ENCODE data around the gene ATOSB. TPM values are rescaled to one million over a fixed set of nuclear protein-coding genes. Genes with fewer than 3 reads are reported as not detected.

ATOSB gene
- polyA plus RNA-seq, 12 donors: 10.1 to 19.7 (median 11.2) TPM; not detected in 1

DNA sequence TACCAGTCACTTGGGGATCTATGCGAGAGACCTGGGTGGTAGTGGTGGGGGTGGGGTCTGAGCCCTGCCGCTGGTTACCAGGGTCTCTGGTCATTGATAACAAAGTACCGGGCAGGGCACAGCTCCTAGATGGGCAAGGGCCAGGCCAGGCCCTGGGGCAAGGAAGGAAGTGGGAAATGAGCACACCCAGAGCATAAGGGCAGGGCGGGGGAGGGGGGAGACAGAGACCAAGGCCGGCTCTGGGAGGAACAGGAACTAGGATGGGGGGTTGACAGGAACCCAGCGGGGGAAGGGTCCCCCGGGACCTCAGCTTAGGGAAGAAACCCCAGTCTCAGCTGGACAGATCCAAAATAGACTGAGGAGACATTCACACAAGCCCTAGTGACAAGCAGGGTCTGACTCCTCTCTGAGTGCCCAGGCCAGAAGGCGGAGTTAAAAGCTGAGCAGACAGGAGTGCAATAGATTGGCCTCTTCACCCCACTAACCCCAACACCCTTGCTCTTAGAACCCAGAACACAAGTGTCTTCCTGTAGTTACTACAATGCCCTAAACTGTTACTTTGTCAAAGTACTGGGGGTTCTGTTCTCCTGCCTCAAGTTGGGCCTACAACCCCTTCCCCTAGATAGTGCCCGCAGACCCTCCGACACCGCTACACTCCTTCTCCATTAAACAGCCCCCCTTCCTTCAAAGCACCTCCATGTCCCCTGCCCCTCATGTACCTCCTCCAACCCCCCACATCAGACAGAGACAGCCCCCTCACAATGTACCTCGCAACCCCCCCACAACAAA lies 628 bp downstream of the ATOSB start:
- peak; percentile 54 for DNase-seq

DNA sequence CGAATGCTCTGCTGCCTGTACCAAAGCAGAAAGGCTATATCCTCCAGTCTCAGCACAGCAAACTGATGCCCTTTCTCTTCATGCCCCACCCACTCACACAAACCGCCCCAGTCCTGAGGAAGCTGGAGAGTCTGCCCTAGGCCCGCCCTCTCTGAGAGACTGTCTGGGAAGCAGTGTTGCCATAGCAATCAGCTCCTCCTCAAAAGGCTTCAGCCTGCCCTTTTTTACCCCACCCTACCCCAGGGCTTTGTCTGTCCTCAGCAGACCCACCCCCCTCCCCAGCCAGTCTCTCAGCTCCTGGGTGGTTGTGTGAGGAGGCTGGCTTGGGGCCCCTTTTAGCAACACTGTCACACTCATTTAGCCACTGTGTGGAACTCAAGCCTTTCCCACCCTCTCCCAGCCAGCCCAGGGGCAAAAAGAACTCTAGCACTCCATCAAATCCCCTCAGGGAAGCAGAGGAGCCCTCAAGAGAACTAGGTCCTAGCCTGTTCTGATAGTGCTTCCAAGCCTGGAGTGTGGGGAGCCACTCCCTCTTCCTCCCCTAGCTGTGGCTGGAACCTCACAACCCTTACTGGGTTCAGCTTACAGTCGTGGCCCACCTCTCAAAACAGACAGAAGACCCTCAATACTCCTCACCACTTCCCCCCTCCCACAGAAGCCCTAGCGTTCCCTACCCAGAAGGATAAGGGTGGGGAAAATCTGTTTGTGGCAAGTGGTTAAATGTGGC lies 1.4 kb downstream of the ATOSB start:
- peak; percentile 81 for DNase-seq

DNA sequence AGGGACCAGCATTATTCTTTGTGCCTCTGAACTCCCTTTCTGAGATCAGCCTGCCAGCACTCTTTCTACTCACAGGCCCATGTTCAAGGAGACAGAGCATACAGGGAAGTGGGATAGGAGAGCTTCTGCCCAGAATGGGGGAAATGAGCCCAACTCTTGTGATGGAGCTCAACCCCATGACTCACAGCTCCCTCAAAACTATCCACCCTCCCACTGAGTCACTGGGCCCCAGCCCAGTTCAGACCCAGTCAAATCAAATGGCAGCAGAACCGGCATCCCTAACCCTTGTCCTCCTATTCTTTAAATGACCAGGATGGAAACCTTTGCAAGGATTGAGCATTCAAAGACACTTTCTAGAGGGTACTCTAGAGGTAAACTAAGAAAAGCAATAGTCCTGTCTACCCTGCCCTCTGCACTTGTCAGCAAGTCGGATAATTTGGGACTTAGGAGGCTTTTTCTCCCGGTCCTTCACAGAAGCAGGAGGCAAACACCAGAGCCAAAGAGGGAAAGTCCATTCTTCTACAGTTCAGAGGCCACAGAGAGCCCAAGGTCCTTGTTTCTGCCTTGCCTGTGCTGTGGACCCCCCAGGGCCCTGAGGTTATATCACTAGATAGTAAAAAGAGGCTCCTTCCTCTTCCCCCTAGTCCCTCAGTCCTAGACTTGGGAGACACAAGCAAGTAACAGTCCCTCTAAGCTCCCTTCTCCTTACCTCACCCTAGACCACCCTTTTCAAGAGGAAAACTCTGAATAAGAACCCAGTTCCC lies 3.2 kb downstream of the ATOSB start:
- DNase-seq: no peak

DNA sequence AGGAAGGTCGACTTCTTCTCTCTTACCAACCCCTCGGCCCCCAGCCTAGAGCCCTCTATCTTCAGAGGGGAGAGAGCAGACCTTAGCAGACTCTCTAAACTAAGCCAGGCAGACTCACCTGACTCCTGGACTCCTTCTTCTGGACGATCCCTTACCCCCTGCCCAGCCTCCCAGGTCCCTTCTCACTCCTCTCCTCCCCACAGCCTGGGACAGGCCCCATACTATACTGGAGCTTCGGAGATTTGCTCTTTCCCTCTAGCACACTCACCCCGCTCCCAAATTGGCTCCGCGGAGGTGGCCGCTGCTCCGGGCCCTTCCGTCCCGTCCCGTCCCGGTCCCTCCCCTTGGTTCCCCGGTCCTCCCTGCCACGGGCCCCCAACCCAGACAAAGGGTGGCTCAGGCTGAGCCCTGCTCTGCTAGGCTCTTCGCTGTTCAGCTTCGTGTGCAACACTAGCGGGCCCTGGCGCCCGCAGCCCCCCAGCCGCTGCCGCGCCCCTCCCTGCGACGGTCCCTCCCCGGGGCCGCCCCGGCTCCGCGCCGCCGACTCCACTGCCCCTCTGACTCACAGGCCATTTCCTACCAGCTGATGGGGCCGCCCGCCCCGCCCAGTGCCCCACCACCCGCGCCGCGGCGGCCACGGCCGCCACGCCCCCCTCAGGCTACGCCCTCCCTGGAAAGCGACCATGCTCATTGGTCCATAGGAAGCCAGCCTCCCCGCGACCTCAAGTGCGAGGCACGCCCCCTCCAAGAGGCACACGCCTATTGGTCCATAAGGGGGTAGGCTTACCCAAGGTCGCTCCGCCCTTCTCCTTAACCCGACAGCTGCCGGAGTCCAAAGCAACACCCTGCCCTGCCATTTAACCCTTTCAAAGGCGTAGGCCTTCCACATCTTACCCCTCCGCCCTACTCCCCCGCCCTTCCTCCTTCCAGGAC lies 4.4 kb downstream of the ATOSB start:
- DNase-seq: peak; percentile 97

DNA sequence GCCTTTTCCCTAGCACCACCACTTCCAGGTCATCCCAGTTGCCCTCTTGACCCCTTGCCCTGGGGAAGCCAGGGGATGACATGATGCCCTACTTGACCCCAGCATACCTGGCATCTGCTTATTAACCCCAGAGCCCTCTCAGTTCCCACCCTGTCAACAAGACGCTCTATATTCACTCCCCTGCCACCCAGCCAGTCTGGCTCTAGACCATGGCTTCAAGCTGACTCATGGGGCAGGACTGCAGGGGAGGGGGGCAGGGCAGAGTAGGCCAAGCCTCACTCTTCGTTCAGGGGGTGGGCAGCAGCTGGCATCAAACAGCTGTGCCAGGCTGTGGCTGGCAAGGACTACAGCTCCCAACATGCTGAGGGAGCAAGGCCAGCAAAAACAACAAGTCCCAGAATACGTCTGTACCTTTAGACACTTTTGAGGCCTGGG lies 5.3 kb downstream of the ATOSB start:
- no peak for DNase-seq

DNA sequence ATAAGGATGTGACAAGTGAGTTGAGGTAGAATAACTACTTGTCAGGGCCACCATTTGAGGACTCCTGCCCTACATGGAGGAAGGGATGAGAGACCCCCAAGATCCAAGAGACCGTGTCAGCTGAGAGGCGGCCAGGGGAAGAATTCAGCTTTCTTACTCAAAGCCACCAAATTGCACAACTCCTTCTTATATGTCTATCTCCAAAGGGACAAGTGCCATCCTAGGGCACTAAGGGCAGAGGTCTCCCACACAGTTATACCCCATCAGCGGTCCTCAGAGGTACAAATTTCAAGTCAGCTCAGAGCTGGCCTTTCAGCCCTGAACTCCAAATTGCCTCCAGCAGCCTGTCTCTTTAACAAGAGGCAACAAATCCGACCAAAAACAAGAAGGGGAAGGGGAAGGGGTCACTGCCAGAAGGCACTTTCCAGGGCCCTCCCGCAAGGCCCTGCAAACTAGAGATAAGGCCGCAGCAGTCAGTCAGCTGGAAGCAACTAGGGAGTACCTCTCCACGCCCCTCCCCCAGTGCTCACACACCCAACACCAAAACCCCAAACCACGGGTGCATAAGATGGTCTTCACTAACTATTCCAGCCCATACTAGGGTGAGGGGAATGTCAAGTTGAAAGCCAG lies 6.6 kb downstream of the ATOSB start:
- no peak for DNase-seq

DNA sequence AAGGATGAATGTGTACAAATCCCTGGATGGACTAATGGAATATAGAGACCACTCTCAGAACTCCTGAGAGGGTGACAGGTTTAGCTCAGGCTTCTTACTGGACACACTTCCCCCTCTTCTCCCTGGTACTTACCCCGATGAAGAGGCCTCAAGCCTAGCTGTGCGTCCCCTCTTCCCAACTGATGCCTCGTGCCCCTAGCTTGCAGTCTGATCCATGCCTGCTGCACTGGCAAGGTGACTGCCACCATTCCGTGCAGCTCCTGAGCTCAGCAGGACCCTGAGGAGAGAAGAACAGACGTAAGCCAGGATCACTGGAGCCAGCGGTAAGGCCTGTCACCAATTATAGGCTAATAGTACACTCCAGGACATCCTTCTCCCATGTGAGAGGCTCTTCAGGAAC lies 7.2 kb downstream of the ATOSB start:
- DNase-seq: no peak

DNA sequence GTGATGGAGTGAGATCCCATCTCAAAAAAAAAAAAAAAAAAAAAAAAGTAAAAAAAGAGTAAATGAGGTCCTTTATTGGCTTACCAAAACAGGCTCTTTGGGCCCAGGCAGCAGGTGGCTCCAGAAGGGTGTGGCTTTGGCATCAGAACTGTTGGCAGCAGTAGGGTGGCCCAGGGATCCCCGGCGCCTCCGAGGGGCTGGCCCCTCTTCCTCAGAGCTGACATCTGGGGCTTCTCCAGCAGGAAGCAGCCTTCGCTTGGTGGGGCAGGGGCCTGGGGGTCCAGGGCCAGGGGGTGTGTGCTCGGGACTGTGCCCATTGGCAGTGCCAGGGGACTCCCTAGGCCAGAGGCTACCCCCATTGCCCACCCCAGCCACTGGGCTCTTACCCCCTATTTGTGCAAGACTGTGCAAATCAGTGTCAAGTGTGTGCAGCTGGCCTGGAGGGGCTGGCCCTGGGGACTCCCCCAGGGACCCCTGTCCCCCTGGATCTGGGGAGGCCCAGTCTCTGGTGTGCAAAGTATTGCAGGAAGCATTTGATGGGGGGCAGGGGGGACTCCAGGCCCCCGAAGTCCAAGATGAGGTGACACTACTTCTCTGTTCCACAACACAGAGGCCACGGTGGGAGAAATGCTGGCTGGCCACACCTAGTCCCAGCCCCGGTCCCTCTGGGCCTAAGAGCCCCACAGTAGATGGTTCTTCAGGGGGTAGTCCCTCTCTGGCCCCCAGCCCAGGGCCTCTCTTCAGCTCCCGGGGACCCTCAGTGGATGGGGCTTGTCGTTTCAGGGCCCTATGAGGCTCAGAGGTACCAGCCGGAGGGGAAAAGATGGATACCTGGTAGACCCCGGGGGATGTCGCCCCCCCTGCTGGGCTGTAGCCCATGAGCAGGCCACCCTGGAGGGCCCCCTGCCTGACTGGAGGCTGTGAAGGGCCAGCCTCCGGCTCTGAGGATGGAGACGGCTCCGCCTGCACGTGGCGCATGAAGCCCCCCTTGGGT lies 8.1 kb downstream of the ATOSB start:
- DNase-seq: no peak

DNA sequence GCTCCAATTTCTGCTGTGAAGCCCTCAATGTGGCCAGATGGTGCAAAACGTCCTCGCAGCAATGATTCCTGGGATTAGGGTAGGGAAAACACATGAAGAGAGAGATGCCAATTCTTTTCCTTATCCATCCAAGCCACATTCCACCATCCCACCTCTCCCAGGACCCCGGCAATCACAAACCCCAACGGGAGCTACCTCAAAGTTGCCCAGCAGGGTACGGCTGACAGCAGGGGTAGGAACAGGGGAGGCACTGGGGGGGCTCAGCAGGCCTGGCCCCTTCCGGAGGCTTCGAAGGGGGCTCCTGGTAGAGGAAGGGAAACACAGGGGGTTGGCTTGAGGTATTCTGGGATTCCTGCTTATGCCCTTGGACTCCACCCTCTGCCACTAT lies 9.3 kb downstream of the ATOSB start:
- no peak for DNase-seq

DNA sequence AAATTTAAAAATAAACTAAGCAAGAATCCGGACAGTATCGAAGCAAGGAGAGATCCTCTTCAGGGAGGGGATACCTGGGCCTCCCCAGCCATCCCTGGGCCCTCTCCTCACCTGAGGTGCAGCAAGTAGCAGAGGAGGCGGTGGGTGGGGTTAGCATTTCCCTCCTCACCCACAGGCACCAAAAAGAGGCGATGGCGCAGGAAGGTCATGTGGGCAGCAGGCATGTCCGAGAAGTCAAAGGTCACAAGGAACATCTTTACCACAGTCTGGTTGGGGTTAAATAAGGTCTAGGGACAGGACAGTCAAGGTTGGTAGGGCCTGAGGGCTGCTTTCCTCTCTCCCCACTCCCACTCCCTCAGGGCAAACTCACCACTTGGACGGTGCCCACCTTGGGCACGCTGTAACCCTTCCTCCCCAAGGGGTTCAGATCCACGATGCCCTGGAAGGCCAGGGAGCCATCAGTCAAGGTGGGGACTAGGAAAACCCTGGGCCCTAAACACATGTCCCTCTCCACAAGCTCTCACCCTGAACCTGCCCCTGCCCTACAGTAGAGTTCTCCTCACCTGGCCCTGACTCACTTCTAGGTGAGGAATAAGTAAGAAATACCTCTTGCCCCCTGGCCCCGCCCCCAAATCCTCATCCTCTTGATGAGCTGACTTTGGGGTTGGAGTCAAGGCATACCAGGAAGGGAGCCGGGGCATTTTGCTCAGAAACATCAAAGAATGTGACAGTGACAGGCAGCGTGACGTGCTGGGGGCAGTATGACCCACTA lies 9.9 kb downstream of the ATOSB start:
- no peak for DNase-seq

DNA sequence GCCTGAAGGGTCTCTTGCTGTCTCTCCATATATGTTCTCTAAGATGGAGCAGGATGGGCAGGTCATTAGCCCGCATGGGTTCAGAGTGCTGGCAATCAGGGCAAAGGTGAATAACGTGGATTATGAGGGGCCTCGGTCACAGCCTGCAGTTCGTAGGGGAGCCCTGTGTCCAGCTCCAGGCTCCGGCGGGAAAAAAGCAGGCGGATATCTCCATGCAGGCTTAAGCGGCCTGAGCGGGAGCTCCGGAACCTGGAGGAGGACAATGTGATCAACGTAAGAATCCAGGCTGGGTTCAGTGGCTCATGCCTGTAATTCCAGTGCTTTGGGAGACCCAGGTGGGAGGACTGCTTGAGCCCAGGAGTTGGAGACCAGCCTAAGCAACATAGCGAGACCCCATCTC lies 10.5 kb downstream of the ATOSB start:
- DNase-seq: no peak

DNA sequence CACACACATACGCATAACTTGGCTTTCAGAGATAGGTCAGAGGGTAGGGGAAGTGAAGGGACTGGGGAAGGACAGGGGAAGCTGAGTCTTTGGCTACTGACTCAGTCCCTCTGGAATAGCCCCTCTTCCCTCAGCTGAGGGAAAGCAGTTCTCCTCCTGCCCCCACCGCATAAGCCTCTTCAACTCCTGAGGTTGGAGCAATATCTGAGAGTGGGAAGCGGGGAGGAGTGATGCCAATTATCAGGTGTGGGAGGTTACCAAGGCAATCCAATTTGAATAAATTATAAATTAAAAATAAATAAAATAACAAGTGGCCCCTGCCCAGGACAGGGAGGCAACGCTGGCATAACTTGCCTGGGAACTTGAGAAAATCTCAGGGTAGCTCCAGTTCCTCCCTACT lies 11.1 kb downstream of the ATOSB start:
- DNase-seq: no peak

DNA sequence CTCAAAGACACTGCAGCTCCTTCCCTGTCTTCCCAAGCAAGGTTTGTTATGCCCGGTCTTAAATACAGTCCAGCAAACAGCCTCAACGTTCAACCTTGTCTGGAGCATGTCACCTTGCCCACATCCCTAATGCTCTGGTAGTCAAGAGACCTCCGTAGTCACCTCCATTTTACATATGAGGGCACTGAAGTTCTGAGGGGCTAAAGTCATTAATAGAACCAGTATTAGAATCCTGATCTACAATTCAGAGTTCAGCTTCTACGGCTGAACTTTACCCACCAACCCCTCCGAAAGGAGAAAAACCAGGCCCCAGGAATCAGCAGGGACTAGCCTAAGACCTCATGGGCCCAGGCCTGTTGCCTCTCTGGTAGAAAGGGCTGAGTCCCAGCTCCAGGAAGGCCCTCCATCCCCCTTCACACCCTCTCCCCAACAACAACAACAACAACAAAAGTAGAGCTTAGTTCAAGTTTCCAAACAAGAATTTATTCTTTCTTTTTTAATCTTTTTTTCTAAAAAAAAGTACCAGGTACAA lies 11.9 kb downstream of the ATOSB start:
- no peak for DNase-seq

DNA sequence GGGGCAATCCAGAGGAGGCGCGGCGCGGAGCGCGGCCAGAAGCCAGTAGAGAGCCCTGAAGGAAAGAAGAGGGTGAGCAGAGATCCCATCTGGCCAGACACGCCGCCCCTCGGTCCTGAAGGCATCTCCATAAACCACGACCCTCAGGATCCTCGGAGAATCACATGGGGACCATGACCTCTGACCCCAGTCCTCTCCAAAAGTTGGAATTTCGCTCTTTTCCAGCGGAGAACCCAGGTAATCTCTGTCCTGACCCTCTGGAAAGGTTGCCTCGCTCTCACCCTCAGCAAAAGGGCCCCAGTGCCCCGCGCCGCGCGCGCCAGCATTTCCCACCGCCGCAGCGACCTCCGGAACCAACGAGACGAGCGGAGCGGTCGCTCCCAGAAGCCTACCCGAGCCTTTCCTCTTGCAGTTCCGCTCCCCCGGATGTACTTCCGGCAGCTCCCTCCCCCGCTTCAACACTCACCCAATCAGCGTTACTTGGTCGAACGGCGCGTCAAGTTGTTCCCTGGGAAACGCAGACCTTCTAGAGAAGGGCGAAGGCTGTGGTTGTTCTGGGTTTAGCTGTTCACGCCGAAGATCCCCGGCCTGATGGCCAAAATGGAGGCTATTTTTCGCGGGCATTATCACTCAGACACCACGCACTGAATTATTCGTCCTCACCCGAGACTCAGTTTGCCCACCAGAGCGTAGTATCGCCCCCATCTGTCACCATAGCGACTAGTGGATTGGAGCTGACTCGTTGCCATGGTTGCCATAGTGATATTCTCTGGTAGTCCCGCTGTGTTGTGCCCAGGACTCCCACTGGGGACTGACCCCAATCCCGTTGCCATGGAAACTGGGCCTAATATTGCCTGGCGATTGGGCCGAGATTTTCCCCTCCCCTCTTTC lies 12.6 kb downstream of the ATOSB start, which contains the start of gene STOML2:
STOML2 (minus strand) TSS at position 363 of the 891 bp plus-strand sequence; CDS start at position 326, 37 bp downstream.
- DNase-seq: peak; percentile 95

DNA sequence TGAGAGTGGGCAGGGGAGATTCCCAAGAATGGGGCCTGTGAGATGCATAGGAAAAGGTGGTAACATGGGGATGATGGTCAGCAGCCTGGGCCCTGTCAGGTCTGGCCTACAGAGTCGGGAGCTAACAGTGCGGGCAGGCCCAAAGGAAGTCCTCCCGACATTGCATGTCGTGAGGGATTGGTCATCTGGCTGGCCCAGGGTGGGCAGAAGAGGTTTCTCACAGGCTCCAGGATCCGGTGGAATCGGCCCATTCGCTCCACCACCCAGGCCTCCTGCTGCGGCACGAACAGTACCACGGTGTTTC lies 13.2 kb downstream of the ATOSB start:
- DNase-seq: peak; percentile 31

DNA sequence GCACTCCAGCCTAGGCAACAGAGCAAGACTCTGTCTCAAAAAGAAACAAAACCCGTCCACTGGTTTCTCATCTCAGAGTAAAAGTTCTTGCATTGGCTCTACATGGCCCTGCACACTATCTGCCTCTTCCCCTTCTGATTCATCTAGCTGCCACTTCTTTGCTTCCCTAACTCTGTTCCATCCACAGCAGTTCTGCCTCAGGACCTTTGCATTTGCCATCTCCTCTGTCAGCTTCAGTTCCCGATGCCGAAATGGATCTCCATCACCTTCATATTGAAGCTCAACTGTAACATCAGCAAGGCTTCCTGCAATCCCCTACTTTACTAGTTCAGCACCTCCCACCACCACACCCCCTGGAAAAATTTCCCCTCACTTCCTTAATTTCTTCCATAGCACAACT lies 18.1 kb downstream of the ATOSB start:
- DNase-seq: no peak

DNA sequence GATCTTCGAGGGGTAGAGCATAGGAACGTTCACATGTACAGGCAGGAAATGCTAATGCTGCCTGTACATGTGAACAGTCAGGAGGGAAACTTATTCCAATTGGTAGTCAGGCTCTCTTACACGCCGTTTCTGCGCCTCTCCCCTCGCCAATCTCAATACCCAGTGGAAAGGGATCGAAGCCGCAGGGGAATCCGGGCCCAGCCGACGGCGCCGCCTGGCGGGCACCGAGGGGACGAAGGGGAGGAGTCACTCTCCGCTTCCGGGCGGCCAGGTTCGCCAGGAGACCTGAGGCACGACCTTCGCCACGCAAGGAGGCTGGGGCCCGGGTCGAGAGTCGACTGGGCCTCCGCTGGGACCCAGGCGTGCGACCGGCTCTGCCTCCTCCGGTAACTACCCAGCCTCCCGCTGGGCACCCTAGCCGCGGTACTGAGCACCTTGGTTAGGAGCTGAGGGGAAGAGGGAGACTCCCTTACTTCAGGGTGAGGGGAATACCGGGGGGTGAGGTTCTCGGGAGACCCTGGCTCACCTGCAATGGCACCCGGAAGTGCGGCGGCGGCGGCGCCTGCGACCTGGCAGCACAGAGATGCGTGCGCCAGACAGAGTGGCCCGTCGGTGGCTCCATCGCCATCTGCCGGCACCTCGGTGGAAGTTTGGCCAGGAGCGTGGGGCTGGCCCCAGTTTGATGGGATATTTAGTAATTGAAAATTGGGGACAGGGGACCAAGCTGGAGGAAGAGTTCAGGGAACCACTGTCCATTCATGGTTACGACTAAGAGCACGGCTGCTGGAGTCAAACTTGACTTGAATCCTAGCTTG lies 19.4 kb downstream of the ATOSB start, which contains the start of gene PIGO:
PIGO (minus strand) TSS at position 557 of the 815 bp plus-strand sequence. CDS start 1,026 bp downstream, outside the sequence.
- DNase-seq: peak; percentile 85
